ENCODE measurements around the gene GBP7.

DNA sequence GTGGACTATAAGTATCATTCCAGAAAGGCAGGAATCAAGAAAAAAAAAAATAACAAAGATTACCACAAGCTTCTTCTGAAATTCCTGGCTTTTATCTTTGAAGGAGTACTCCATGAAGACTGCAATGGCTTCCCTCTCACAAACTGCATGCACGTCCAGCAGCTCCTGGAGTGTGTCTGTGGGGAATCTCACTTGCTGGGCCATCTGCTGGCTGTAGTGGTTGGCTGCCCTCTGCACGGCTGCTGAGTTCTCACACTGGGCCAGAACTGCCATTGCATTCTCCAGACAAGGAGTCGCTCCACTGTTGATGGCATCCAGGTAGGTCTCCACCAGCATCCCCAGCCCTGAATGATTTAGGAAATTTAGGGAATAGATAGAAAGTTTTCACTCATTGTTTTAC, 26.6 kb downstream of the GBP7 start:
- TF ChIP-seq TCF4 (CRISPR knock-in tag; IDR thresholded peaks at IDR 0.05; ENCODE audit: borderline replicate concordance) (no peak), ZFP30 (CRISPR knock-in tag; IDR thresholded peaks at IDR 0.05) (no peak), CSDC2 (CRISPR knock-in tag; IDR thresholded peaks at IDR 0.05) (no peak), ZFP3 (CRISPR knock-in tag; IDR thresholded peaks at IDR 0.05) (no peak), ARNTL (CRISPR knock-in tag; IDR thresholded peaks at IDR 0.05; ENCODE audit: borderline replicate concordance, low read depth) (no peak), CSRNP3 (CRISPR knock-in tag; IDR thresholded peaks at IDR 0.05) (no peak), PATZ1 (CRISPR knock-in tag; IDR thresholded peaks at IDR 0.05; ENCODE audit: borderline replicate concordance) (no peak), SNAI2 (CRISPR knock-in tag; IDR thresholded peaks at IDR 0.05) (no peak), PPARA (CRISPR knock-in tag; IDR thresholded peaks at IDR 0.05; ENCODE audit: borderline replicate concordance) (no peak), CREB5 (CRISPR knock-in tag; IDR thresholded peaks at IDR 0.05; ENCODE audit: low read depth) (no peak), ESRRG (CRISPR knock-in tag; IDR thresholded peaks at IDR 0.05) (no peak), ISL1 (CRISPR knock-in tag; IDR thresholded peaks at IDR 0.05) (no peak), OSR1 (CRISPR knock-in tag; IDR thresholded peaks at IDR 0.05) (no peak)

Data from SK-N-SH treated with all-trans-retinoic acid at 6 μM for 48 hours (cell line).